Caco-2 (cell line): ENCODE data around the gene RAP1GDS1. TPM values are rescaled to one million over a fixed set of nuclear protein-coding genes. Genes with fewer than 3 reads are reported as not detected.

ENCODE experiments used
- BruUV-seq: library from RNA; stranded (reverse); fragments of 400-500 nt; replicated peaks from 2 replicates; lab custom pipeline; 2021; lab: Mats Ljungman, UMichigan
- CTCF ChIA-PET: fragments of 300-600 bp; sonication (Branson Sonifier 250); formaldehyde crosslinking; loops from one replicate; lab custom pipeline; 2022; ENCODE audit warnings: antibody characterized with exemption; lab: Charles Lee
- POLR2A ChIA-PET: fragments of 300-600 bp; sonication (Branson Sonifier 250); formaldehyde crosslinking; loops from one replicate; lab custom pipeline; 2022; ENCODE audit warnings: antibody characterized with exemption; lab: Charles Lee
- DNase-seq, 2 experiments: peaks; one replicate each; pipeline versions ENCODE4 v3.0.0 to v3.0.0-alpha.2; 2020 to 2022
- H3K27me3 ChIP-seq: replicated peaks from 2 replicates; pipeline ENCODE4 v1.6.0; 2011; ENCODE audit warnings: low read length; ENCODE audit not compliant: control insufficient read depth, insufficient read depth
- H3K36me3 ChIP-seq: 2 replicates; pipeline ENCODE4 v1.5.1; 2011; ENCODE audit warnings: low read length; ENCODE audit not compliant: control insufficient read depth, insufficient read depth
- H3K4me1 ChIP-seq: fragments of 250-450 bp; sonication (Bioruptor Pico); 2 replicates; pipeline ENCODE4 v1.5.1; 2020; ENCODE audit warnings: mild to moderate bottlenecking
- H3K4me3 ChIP-seq: 2 replicates; pipeline ENCODE4 v1.5.1; 2011; ENCODE audit warnings: low read depth, mild to moderate bottlenecking, control low read depth, low read length
- H3K9me3 ChIP-seq: fragments of 250-450 bp; sonication (Bioruptor Pico); 2 replicates; pipeline ENCODE4 v1.5.1; 2020; ENCODE audit warnings: mild to moderate bottlenecking, moderate library complexity
- H3K27ac Mint-ChIP-seq: one replicate; pipeline ENCODE4 v1.8.0; 2022; ENCODE audit warnings: mixed read lengths; ENCODE audit not compliant: unreplicated experiment
- H3K27me3 Mint-ChIP-seq: one replicate; pipeline ENCODE4 v1.8.0; 2022; ENCODE audit warnings: mixed read lengths; ENCODE audit not compliant: insufficient read depth, unreplicated experiment
- H3K36me3 Mint-ChIP-seq: one replicate; pipeline ENCODE4 v1.8.0; 2022; ENCODE audit warnings: mild to moderate bottlenecking, mixed read lengths; ENCODE audit not compliant: insufficient read depth, unreplicated experiment
- H3K4me1 Mint-ChIP-seq: one replicate; pipeline ENCODE4 v1.8.0; 2022; ENCODE audit warnings: low read depth, mixed read lengths; ENCODE audit not compliant: unreplicated experiment
- H3K4me3 Mint-ChIP-seq: one replicate; pipeline ENCODE4 v1.8.0; 2022; ENCODE audit warnings: mild to moderate bottlenecking, moderate library complexity, mixed read lengths; ENCODE audit not compliant: unreplicated experiment
- H3K9me3 Mint-ChIP-seq: one replicate; pipeline ENCODE4 v1.8.0; 2022; ENCODE audit warnings: mixed read lengths; ENCODE audit not compliant: unreplicated experiment
- intact Hi-C: fragments of 100-400 bp; cut with micrococcal nuclease; formaldehyde crosslinking; loops from one replicate; pipeline ENCODE4 v1.10.0; 2022; ENCODE audit not compliant: unreplicated experiment
- total RNA-seq: library from RNA; stranded (reverse); gene quantifications from 2 replicates; pipeline ENCODE4 v1.2.3, GENCODE V29; 2022
- TF ChIP-seq, protein P1 (sequence below), 2 experiments: fragments of 200-600 bp in 1 of 2; IDR thresholded peaks; 1 replicate in 1 of 2; 2 replicates in 1 of 2; pipeline versions ENCODE4 v1.5.1 to v1.8.0; 2011 to 2022; ENCODE audit warnings: antibody characterized with exemption in 1 of 2, control low read depth in 1 of 2, inconsistent platforms in 1 of 2, low read depth in 1 of 2, low read length in 1 of 2, mild to moderate bottlenecking in 1 of 2, moderate library complexity in 1 of 2; ENCODE audit not compliant: insufficient read depth in 1 of 2, severe bottlenecking in 1 of 2, unreplicated experiment in 1 of 2

RAP1GDS1 gene
- total RNA-seq, 1 experiment from 2014 or later: 45.5 TPM

DNA sequence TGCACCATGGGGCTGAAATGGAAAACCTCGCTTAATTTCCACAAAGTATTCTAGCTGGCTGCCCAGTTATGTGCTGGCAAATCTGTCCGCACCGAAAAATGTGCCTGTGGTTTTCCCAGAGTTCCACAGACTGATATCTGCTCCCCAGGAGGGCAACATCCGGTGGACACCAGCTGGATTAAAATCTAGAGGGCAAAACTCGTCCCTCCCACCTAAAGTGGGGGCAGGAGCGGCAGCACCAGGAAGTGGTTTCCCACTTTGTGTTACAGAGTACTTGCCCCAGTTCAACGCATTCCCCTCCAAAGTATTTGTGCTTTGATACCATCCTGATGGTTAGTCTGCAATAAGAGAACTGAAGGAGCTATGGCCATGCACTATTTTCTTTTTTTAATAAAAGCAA, 209.6 kb downstream of the RAP1GDS1 start:
- DNase-seq: no peak
- H3K27me3 Mint-ChIP-seq: no peaks in the 10 kb centered on the region
- intact Hi-C loops: no loop called here
- H3K36me3 Mint-ChIP-seq: peaks cover 25% of the 10 kb centered on the region
- Histone ChIP-seq H3K36me3 (no peaks in the 10 kb centered on the region), H3K9me3 (no peaks in the 10 kb centered on the region), H3K4me1 (no peaks in the 10 kb centered on the region; the same call in 1 of the 2 replicates), H3K4me3 (no peak overlapping the region), H3K27me3 (no peaks in the 10 kb centered on the region)
- no peak overlapping the region for H3K4me3 Mint-ChIP-seq
- TF ChIP-seq, protein P1, sequence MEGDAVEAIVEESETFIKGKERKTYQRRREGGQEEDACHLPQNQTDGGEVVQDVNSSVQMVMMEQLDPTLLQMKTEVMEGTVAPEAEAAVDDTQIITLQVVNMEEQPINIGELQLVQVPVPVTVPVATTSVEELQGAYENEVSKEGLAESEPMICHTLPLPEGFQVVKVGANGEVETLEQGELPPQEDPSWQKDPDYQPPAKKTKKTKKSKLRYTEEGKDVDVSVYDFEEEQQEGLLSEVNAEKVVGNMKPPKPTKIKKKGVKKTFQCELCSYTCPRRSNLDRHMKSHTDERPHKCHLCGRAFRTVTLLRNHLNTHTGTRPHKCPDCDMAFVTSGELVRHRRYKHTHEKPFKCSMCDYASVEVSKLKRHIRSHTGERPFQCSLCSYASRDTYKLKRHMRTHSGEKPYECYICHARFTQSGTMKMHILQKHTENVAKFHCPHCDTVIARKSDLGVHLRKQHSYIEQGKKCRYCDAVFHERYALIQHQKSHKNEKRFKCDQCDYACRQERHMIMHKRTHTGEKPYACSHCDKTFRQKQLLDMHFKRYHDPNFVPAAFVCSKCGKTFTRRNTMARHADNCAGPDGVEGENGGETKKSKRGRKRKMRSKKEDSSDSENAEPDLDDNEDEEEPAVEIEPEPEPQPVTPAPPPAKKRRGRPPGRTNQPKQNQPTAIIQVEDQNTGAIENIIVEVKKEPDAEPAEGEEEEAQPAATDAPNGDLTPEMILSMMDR (IDR thresholded peaks at IDR 0.05; ENCODE audit: insufficient read depth in 1 of 2, low read depth in 1 of 2, low read length in 1 of 2, severe bottlenecking in 1 of 2, unreplicated experiment in 1 of 2): no peak
- no peak overlapping the region for H3K27ac Mint-ChIP-seq
- CTCF ChIA-PET: no interaction called here
- H3K4me1 Mint-ChIP-seq: no peaks in the 10 kb centered on the region
- no peaks in the 10 kb centered on the region for H3K9me3 Mint-ChIP-seq
- BruUV-seq: no TSS peak
- POLR2A ChIA-PET: no interaction called here

DNA sequence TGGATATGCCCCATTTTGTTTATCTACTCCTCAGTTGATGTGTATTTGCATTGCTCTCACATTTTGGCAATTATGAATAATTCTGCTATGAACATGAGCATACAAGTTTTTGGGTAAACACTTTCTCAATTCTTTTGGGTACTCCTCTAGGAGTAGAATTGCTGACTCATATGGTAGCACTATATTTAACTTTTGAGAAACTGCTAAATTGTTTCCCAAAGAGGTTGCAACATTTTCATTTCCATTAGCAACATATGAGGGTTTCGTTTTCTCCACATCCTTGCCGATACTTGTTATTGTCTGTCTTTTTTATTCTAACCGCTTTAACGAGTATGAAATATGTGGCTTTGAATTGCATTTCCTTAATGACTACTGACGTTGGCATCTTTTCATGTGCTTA, 211.9 kb downstream of the RAP1GDS1 start:
- no TSS peak for BruUV-seq
- H3K4me1 Mint-ChIP-seq: no peaks in the 10 kb centered on the region
- CTCF ChIA-PET: no interaction called here
- TF ChIP-seq, protein P1 (IDR thresholded peaks at IDR 0.05; ENCODE audit: insufficient read depth in 1 of 2, low read depth in 1 of 2, low read length in 1 of 2, severe bottlenecking in 1 of 2, unreplicated experiment in 1 of 2): no peak
- H3K27me3 Mint-ChIP-seq: no peaks in the 10 kb centered on the region
- Histone ChIP-seq H3K27me3 (no peaks in the 10 kb centered on the region), H3K36me3 (no peaks in the 10 kb centered on the region), H3K9me3 (no peaks in the 10 kb centered on the region), H3K4me3 (no peak overlapping the region), H3K4me1 (no peaks in the 10 kb centered on the region; the same call in 1 of the 2 replicates)
- H3K27ac Mint-ChIP-seq: no peak overlapping the region
- no peak for DNase-seq
- H3K36me3 Mint-ChIP-seq: peaks cover 28% of the 10 kb centered on the region
- intact Hi-C loops: no loop called here
- no peaks in the 10 kb centered on the region for H3K9me3 Mint-ChIP-seq
- no peak overlapping the region for H3K4me3 Mint-ChIP-seq
- POLR2A ChIA-PET: no interaction called here

DNA sequence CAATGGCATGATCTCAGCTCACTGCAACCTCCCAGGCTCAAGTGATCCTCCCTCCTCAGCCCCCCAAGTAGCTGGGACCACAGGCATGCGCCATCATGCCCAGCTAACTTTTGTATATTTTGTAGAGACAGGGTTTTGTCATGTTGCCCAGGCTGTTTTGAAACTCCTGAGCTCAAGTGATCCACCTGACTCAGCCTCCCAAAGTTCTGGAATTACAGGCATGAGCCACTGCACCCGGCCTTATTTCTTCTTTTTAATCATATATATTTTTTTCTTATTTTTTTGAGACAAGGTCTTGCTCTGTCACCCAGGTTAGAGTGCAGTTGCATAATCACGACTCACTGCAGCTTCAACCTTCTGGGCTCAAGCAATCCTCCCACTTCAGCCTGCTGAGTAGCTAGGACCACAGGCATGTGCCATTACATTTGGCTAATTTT, 213.2 kb downstream of the RAP1GDS1 start:
- Mint-ChIP-seq H3K4me1 (no peaks in the 10 kb centered on the region), H3K4me3 (no peak overlapping the region), H3K9me3 (no peaks in the 10 kb centered on the region), H3K27me3 (no peaks in the 10 kb centered on the region), H3K27ac (no peak overlapping the region), H3K36me3 (peaks cover 32% of the 10 kb centered on the region)
- DNase-seq: no peak
- ChIA-PET POLR2A (no interaction called here), CTCF (no interaction called here)
- Histone ChIP-seq H3K9me3 (no peaks in the 10 kb centered on the region), H3K27me3 (no peaks in the 10 kb centered on the region), H3K4me3 (no peak overlapping the region), H3K4me1 (no peaks in the 10 kb centered on the region; the same call in 1 of the 2 replicates), H3K36me3 (no peaks in the 10 kb centered on the region)
- BruUV-seq: no TSS peak
- TF ChIP-seq, protein P1 (IDR thresholded peaks at IDR 0.05; ENCODE audit: insufficient read depth in 1 of 2, low read depth in 1 of 2, low read length in 1 of 2, severe bottlenecking in 1 of 2, unreplicated experiment in 1 of 2): no peak
- intact Hi-C loops: no loop called here
